GM18508 (cell line): Measurements from ENCODE around the gene B3GALT6.

Source experiments
- ATAC-seq: cut with Tn5 transposase; IDR thresholded peaks from one replicate; pipeline ENCODE4 v1.9.1; 2021; ENCODE audit warnings: moderate number of reproducible peaks; ENCODE audit not compliant: insufficient read depth, unreplicated experiment

B3GALT6 gene

GRCh38 chr1:1229770-1230169 is 2.3 kb upstream of the B3GALT6 start:
- ATAC-seq: no peak

DNA sequence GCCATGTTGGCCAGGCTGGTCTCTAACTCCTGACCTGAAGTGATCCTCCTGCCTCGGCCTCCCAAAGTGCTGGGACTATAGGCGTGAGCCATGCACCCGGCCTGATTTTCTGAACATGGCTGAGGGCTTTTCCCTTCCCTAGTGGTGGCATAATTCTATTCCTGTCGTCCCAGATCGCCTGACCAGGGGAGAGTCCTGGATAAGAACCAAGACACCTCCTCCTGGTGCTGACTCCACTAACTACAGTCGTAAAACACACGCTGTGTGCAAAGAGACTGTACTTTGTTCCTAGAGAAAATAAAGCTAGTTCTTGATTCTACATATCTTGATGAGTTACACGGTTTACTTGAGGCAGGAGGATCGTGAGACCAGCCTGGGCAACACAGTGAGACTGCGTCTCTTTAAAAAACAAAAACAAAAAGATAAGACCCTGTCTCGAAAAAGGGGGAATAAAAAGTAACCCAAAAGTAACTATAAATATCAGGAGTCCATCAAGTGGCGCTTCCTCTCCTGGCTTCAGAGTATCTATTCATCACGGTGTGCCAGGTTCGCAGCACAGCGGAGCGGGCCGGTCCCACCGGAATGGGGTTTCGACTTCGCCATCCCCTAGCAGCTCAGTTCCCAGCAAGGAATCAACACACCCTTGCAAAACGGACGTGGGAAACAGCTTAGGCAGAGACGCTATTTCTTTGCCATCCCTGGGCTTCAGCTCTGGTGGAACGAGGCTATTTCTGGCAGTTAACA is 1.2 kb upstream of the B3GALT6 start:
- ATAC-seq: no peak

- peak; percentile 61 for ATAC-seq
Measured at GRCh38 chr1:1231400-1232207, 433 bp upstream of the B3GALT6 start, which contains the start of gene SDF4. Gene SDF4 (minus strand): TSS chr1:1232001. CDS start chr1:1228772, 3,229 bp downstream.

- no peak for ATAC-seq
Measured at GRCh38 chr1:1232796-1233566, 944 bp downstream of the B3GALT6 start.

DNA sequence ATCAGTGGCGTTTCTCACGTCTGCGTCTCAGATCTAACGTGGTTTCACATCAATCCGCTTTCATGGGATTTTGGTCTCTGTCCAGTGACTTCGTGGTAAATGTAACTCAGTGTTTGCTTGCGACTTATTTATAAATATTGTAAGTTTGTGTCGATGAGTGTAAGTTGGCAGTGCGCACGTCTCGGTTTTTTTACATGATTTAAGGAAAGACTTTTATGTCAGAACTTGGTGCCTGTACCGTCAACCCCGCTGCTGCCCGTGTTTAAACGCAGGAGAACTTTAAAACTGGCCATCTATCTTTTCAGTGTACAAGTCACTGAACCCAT is 1.5 kb downstream of the B3GALT6 start:
- no peak for ATAC-seq

- no peak for ATAC-seq
Measured at GRCh38 chr1:1234180-1234808, 2.3 kb downstream of the B3GALT6 start.

GRCh38 chr1:1235016-1235744 is 3.1 kb downstream of the B3GALT6 start:
- ATAC-seq: no peak

DNA sequence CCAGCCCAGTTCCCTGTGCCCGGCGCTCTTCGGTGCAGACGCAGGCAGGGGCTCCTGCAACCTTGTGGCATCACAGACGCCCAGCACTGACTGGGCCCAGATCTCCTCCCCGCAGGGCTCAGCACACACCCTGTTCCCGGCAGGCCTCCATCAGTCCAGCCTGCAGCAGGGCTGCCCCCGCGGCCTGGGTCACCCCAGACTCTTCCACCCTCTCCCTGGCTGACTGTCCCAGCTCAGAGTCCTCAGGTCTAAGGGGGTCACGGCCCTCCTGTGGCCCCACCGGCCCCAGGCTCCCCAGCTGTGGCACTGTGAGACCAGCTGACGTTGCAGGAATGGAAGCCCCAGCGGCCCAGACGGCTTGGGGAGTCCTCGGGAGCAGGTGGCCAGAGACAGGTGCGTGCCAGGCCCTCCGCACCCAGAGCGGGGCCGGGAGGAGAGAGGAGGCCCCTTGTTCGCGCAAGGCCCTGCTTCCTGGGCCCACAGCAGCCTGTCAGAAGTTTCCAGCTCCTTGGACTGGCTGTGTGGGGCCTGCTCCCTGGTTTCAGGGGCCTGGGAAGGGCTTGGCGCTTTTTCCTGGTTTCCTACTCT is 4.2 kb downstream of the B3GALT6 start:
- ATAC-seq: no peak

DNA sequence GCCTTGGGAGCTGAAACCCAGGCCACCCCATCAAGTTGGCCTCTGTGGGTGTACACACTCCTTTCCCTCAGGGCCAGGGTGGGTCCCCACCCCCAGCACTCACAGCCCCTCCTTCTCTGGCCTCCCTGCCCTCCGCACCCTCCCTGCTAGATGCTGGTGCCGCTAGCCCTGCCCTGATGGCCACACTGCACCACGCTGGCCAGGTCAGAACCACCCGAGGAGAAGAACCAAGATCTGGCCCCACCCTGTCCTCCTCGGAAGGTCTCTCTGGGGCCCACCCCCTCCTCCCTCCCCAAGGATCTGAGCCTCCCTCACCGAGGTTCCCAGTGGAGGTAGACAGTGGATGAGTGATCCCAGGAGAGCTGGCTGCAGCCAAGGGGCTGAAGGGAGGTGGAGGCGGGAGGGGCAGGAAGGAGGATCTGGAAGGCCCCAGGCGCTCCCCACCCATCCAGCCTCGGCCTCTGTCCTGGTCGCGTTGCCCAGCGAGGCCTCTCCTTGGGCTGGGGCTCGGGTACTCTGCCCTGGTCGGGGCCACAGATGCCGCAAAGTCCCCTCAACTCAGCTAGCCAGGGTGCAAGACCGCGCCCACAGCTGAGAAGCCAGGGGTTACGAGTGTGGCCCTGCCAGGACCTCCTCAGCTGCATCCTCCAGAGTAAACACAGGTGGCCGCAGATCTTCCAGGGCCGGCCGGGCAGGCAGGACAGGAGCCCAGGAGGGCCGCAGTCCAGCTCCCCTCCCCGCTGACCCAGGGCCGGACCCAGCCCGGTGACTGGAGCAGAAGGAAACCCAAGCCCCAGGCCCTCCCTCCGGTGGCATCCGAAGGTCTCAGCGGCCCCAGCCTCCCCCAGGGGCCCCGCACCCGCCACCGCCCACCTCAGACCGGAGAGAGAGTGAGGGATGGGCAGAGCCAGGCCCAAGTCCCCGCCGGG is 5.2 kb downstream of the B3GALT6 start:
- no peak for ATAC-seq

DNA sequence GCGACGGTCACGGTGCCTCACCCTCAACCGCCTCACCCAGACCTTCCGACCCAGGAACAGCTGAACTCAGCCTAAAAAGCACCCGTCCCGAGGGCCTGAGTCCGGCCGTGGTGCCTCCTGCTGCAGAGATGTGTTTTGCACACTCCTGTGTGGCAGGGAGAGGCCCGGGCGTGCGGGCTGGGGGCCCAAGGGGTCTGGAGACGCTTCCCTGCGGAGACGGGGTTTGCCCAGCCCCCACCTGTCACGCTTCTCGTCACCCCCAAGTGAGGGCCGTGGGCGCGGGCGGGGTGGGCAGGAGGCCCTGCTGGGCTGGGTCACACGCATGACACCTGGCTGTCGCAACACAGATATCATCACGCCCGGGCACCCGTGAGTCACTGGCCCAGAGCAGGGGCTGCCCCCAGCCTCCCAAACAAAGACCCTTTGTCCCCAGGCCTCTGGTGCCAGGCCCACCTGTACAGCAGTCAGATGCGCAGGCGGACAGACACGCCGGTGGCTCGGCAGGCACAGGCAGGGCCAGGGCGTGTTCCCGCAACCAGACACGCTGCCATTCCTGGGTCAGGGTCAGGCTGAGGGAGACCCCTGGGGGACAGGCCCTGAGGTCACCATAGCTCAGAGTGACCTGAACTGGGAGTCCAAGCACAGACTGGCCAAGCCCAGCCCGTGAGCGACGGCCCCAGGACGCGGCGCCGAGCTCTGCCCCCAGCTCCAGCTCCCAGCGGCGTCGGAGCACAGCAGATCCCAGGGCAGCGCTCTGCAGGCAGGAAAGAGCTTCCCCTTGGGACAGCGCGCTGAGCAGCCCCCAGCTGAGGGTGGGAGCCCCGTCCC is 6.1 kb downstream of the B3GALT6 start:
- ATAC-seq: no peak

DNA sequence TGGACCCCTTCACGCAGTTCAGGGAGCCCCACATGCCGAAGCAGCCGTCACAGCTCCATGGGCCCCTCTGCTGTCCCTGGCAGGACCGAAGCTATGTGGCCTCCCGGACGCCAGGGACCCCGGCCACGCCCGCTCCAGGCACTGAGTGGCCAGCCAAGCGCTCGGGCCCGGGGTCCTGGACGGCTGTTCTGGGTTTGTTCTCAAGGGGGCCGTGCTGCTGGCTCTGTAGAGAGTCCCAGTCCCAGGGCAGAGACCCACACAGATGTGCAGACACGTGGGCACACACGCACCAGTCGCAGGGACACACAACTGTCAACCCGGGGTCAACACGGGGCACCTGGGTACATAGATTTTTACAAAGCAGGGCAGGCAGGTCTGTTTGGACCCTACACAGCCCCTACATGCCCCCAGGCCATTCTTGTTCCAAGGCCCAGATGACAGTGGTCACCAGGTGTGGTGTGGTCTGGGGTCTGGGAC is 6.7 kb downstream of the B3GALT6 start:
- ATAC-seq: no peak

DNA sequence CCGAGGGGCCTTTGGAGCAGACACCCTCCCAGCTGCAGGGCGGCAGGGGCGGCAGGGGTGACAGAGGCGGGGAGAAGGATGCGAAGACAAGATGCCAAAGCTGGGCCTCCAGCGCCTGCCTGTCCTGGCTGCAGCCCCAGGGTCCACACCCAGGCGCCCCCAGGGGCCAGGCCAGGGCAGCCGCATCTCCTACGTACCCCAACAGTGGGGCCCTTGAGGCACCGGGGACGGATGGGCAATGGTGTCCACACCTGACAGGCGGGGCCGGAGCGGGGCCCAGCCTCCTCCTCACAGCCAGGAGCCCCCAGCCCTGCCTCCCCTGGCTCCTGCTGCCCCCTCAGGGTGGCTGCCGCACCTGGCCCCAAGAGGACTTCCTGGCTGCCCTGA is 7.2 kb downstream of the B3GALT6 start:
- ATAC-seq: no peak

DNA sequence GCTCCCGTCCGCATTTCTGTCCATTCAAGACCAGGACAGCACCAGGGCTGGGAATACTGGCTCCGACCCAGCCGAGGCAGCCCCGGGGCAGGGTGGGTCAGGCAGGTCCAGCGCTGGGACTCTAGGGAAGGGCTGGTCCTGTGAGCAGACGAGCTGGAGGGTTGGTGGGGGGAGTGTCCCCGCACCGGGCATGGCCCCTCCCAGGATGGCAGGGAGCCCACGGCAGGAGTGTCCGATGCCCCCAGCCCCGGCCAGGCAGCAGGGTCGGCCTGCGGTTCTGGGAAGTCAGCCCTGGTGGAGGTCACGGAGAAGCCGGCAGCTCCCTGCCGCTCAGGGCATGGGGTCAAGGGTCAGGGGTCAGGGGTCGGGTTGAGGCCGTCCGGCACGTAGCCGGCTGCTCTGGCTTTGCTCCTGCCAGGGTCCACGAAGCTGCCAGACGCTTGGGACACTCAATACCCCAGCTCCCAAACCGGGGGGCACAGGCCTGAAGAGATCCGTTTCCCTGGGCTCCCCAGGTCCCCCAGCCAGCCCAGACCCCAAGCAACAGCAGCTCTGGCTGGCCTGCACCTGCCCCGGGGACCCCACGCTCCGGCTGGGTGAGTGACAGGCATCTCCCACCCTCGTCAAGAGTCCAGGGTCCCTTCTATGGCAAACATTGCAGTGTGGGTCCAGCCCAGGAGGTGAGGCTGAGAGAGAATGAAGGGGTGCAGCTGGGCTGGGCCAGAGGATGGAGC is 7.7 kb downstream of the B3GALT6 start:
- no peak for ATAC-seq

DNA sequence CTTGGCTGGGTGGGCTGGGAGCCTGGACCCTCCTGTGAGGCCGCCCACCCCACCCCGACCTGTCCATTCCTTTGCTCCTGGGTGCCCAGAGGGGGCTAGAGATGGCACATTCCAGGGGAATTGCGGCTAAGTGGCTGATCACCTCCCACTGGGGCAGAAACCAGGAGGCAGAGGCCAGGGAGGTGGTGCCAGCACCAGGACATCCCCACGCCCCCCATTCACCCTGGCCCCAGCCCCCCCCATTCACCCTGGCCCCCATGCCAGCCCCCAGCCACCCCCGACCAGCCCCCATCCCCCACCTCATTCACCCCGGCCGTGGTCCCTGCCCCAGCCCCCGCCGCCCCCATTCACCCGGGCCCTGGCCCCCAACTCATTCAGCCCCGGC is 8.3 kb downstream of the B3GALT6 start:
- ATAC-seq: no peak

GRCh38 chr1:1240822-1241587 is 9.0 kb downstream of the B3GALT6 start:
- ATAC-seq: no peak

DNA sequence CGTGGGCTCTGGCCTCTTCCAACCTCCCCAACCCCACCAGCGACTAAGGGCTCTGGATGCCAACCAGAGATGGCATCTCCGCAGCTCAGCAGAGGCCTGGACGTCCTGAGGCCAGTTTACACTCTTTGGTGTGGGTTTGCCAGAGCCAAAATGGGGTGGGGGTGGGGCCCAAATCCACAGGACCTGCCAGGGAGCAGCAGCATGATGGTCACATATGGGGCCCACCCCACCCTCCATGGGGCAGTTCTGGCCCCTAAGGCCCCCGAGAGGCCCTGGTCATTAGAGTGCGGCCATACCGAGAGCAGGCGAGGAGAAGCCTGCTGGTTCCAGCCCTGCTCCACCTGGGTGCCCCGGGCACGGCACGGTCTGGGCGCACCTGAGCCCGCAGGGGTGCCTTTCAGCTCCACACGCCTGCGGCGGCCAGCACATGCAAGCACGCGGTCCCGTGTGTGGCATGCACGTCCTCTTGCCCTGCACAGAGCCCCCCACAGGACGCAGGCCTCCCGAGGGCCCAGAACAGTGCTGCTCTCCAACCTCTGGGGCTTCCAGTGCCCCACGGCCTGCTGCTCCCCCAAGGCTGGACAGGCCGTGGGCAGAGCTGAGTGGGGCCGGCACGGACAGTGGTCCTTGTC is 9.7 kb downstream of the B3GALT6 start:
- ATAC-seq: no peak
